Mucosa of rectum (tissue), 2 donors: ENCODE measurements around the gene HMGXB3.

Source experiments
- H3K27ac ChIP-seq, 2 donors: one replicate each; pipeline ENCODE4 v1.7.0; 2013; ENCODE audit warnings: inconsistent platforms in 2 of 2, low read depth in 2 of 2, low read length in 2 of 2
- H3K27me3 ChIP-seq, 2 donors: one replicate each; pipeline ENCODE4 v1.7.0; 2013; ENCODE audit warnings: low read length in 2 of 2; ENCODE audit not compliant: control insufficient read depth in 2 of 2, insufficient read depth in 2 of 2
- H3K36me3 ChIP-seq, 2 donors: one replicate each; pipeline ENCODE4 v1.7.0; 2013; ENCODE audit warnings: low read length in 2 of 2; ENCODE audit not compliant: control insufficient read depth in 2 of 2, insufficient read depth in 2 of 2
- H3K4me1 ChIP-seq, 2 donors: one replicate each; pipeline ENCODE4 v1.7.0; 2013; ENCODE audit warnings: low read length in 2 of 2, mild to moderate bottlenecking in 1 of 2; ENCODE audit not compliant: control insufficient read depth in 2 of 2, insufficient read depth in 2 of 2
- H3K4me3 ChIP-seq, 2 donors: one replicate each; pipeline ENCODE4 v1.7.0; 2013; ENCODE audit warnings: low read length in 2 of 2
- H3K9ac ChIP-seq, 2 donors: one replicate each; pipeline ENCODE4 v1.7.0; 2013; ENCODE audit warnings: low read length in 2 of 2, low read depth in 1 of 2, mild to moderate bottlenecking in 1 of 2
- H3K9me3 ChIP-seq, 2 donors: one replicate each; pipeline ENCODE4 v1.7.0; 2013; ENCODE audit warnings: low read length in 2 of 2; ENCODE audit not compliant: control insufficient read depth in 2 of 2
- donor health status: healthy.
- donor health status: Normal muscosa, but diverticular disease.

HMGXB3 gene

GRCh38 chr5:149981206-149981605, 19.3 kb upstream of the HMGXB3 start:
- Histone ChIP-seq H3K4me3 (no peak overlapping the region), H3K27me3 (no peaks in the 10 kb centered on the region), H3K9ac (no peak overlapping the region), H3K4me1 (peaks cover 2 to 9% of the 10 kb centered on the region in 2 donors), H3K36me3 (peaks cover 64 to 73% of the 10 kb centered on the region in 2 donors), H3K9me3 (no peaks in the 10 kb centered on the region), H3K27ac (no peak overlapping the region)

GRCh38 chr5:149982505-149982904, 18.0 kb upstream of the HMGXB3 start:
- Histone ChIP-seq H3K4me1 (peaks cover 2 to 6% of the 10 kb centered on the region in 2 donors), H3K9me3 (no peaks in the 10 kb centered on the region), H3K27ac (no peak overlapping the region), H3K9ac (no peak overlapping the region), H3K27me3 (no peaks in the 10 kb centered on the region), H3K36me3 (peaks cover 61 to 68% of the 10 kb centered on the region in 2 donors), H3K4me3 (no peak overlapping the region)

GRCh38 chr5:149988126-149988525, 12.4 kb upstream of the HMGXB3 start:
- no peak overlapping the region for H3K4me3 ChIP-seq
- no peak overlapping the region for H3K27ac ChIP-seq
- H3K36me3 ChIP-seq: peaks cover 14 to 21% of the 10 kb centered on the region in 2 donors
- no peaks in the 10 kb centered on the region for H3K27me3 ChIP-seq
- no peaks in the 10 kb centered on the region for H3K9me3 ChIP-seq
- H3K9ac ChIP-seq: no peak overlapping the region
- H3K4me1 ChIP-seq: peaks cover 0 to 5% of the 10 kb centered on the region in 2 donors

GRCh38 chr5:149990518-149991376, 9.8 kb upstream of the HMGXB3 start:
- H3K36me3 ChIP-seq: peaks cover 9 to 17% of the 10 kb centered on the region in 2 donors
- H3K9ac ChIP-seq: no peak overlapping the region
- no peak overlapping the region for H3K27ac ChIP-seq
- no peak overlapping the region for H3K4me3 ChIP-seq
- no peaks in the 10 kb centered on the region for H3K27me3 ChIP-seq
- H3K9me3 ChIP-seq: no peaks in the 10 kb centered on the region
- H3K4me1 ChIP-seq: peaks cover 0 to 5% of the 10 kb centered on the region in 2 donors

- no peaks in the 10 kb centered on the region for H3K9me3 ChIP-seq
- H3K27ac ChIP-seq: no peak overlapping the region
- H3K36me3 ChIP-seq: peaks cover 8 to 12% of the 10 kb centered on the region in 2 donors
- H3K4me1 ChIP-seq: peaks cover 0 to 14% of the 10 kb centered on the region in 2 donors
- no peaks in the 10 kb centered on the region for H3K27me3 ChIP-seq
- H3K9ac ChIP-seq: no peak overlapping the region
- H3K4me3 ChIP-seq: no peak overlapping the region
Observed at GRCh38 chr5:149993471-149993870, 7.1 kb upstream of the HMGXB3 start.

GRCh38 chr5:149995385-149996204, 4.9 kb upstream of the HMGXB3 start:
- Histone ChIP-seq H3K27me3 (no peaks in the 10 kb centered on the region), H3K9me3 (no peaks in the 10 kb centered on the region), H3K4me1 (peaks cover 8 to 24% of the 10 kb centered on the region in 2 donors), H3K9ac (no peak overlapping the region), H3K27ac (peak overlapping the region in 1 of 2 donors; percentile 55), H3K4me3 (no peak overlapping the region), H3K36me3 (peaks cover 8 to 12% of the 10 kb centered on the region in 2 donors)

- H3K9ac ChIP-seq: no peak overlapping the region
- peaks cover 8 to 12% of the 10 kb centered on the region in 2 donors for H3K36me3 ChIP-seq
- H3K9me3 ChIP-seq: no peaks in the 10 kb centered on the region
- H3K27me3 ChIP-seq: no peaks in the 10 kb centered on the region
- H3K27ac ChIP-seq: peak overlapping the region in 1 of 2 donors; percentile 55
- H3K4me1 ChIP-seq: peaks cover 12 to 27% of the 10 kb centered on the region in 2 donors
- peak overlapping the region in 1 of 2 donors; percentile 39 for H3K4me3 ChIP-seq
Observed at GRCh38 chr5:149996205-149996890, 4.2 kb upstream of the HMGXB3 start.

GRCh38 chr5:149998281-149998680, 2.3 kb upstream of the HMGXB3 start:
- Histone ChIP-seq H3K27me3 (no peaks in the 10 kb centered on the region), H3K9ac (no peak overlapping the region), H3K4me1 (peaks cover 18 to 36% of the 10 kb centered on the region in 2 donors), H3K9me3 (no peaks in the 10 kb centered on the region), H3K4me3 (no peak overlapping the region), H3K36me3 (peaks cover 8 to 12% of the 10 kb centered on the region in 2 donors), H3K27ac (no peak overlapping the region)

- H3K4me3 ChIP-seq: peak overlapping the region; percentile 84
- peaks cover 18 to 36% of the 10 kb centered on the region in 2 donors for H3K4me1 ChIP-seq
- peak overlapping the region in 1 of 2 donors; percentile 91 for H3K27ac ChIP-seq
- H3K36me3 ChIP-seq: peaks cover 8 to 12% of the 10 kb centered on the region in 2 donors
- H3K9ac ChIP-seq: no peak overlapping the region
- H3K27me3 ChIP-seq: no peaks in the 10 kb centered on the region
- H3K9me3 ChIP-seq: no peaks in the 10 kb centered on the region
Observed at GRCh38 chr5:149999359-149999758, 1.2 kb upstream of the HMGXB3 start.
